HG03025 (cell line): ENCODE results near the gene ENOSF1.

Experiments
- ATAC-seq: cut with Tn5 transposase; IDR thresholded peaks from one replicate; pipeline ENCODE4 v1.9.1; 2021; ENCODE audit warnings: mild to moderate bottlenecking, moderate library complexity; ENCODE audit not compliant: unreplicated experiment, low FRiP score

Gene ENOSF1

GRCh38 chr18:675307-675706 is 37.1 kb downstream of the ENOSF1 start:
- no peak for ATAC-seq

- no peak for ATAC-seq
These were observed 38.7 kb downstream of the ENOSF1 start for GRCh38 chr18:673769-674168.

- ATAC-seq = no peak
These were observed 39.1 kb downstream of the ENOSF1 start for GRCh38 chr18:673317-673716.

GRCh38 chr18:671405-671804 is 41.0 kb downstream of the ENOSF1 start:
- no peak for ATAC-seq

- no peak for ATAC-seq
These were observed 41.9 kb downstream of the ENOSF1 start for GRCh38 chr18:670522-670921.

- no peak for ATAC-seq
These were observed 43.4 kb downstream of the ENOSF1 start for GRCh38 chr18:669077-669476.

- no peak for ATAC-seq
These were observed 44.2 kb downstream of the ENOSF1 start for GRCh38 chr18:668260-668659.

- ATAC-seq = no peak
These were observed 45.8 kb downstream of the ENOSF1 start for GRCh38 chr18:666628-667027.

- no peak for ATAC-seq
These were observed 46.3 kb downstream of the ENOSF1 start for GRCh38 chr18:666177-666576.

- ATAC-seq = no peak
These were observed 50.2 kb downstream of the ENOSF1 start for GRCh38 chr18:662197-662596.

- no peak for ATAC-seq
These were observed 52.8 kb downstream of the ENOSF1 start for GRCh38 chr18:659597-659996.

GRCh38 chr18:658947-659533 is 53.4 kb downstream of the ENOSF1 start:
- ATAC-seq = no peak

GRCh38 chr18:658001-658946 is 54.2 kb downstream of the ENOSF1 start:
- ATAC-seq = peak; percentile 59

- peak; percentile 41 for ATAC-seq
These were observed 55.0 kb downstream of the ENOSF1 start, which contains the start of gene TYMS for GRCh38 chr18:657311-658000. Gene TYMS (plus strand): TSS chr18:657653. CDS start chr18:657743, 90 bp downstream.

GRCh38 chr18:655445-655844 is 57.0 kb downstream of the ENOSF1 start:
- ATAC-seq = no peak

GRCh38 chr18:654601-655000 is 57.8 kb downstream of the ENOSF1 start:
- no peak for ATAC-seq

GRCh38 chr18:653512-653911 is 58.9 kb downstream of the ENOSF1 start:
- ATAC-seq = no peak

- ATAC-seq = no peak
These were observed 60.3 kb downstream of the ENOSF1 start for GRCh38 chr18:652131-652530.

- peak; percentile 97 for ATAC-seq
These were observed 62.0 kb downstream of the ENOSF1 start for GRCh38 chr18:650428-650858.

- no peak for ATAC-seq
These were observed 63.1 kb downstream of the ENOSF1 start for GRCh38 chr18:649341-649740.

GRCh38 chr18:647304-647703 is 65.1 kb downstream of the ENOSF1 start:
- ATAC-seq = no peak
